ENCODE data around the gene RAB17.

The RAB17 gene

GRCh38 chr2:237604391-237604790 is 13.9 kb upstream of the RAB17 start:
- Histone ChIP-seq H3K27me3 (ENCODE audit: control insufficient read depth, insufficient read depth, low read length) (no peaks in the 10 kb centered on the region), H3K4me2 (ENCODE audit: low read length) (no peak overlapping the region), H3K9me3 (ENCODE audit: control insufficient read depth, low read length) (no peaks in the 10 kb centered on the region), H3K36me3 (ENCODE audit: control insufficient read depth, insufficient read depth, low read length) (no peaks in the 10 kb centered on the region), H3K4me1 (peaks cover 11% of the 10 kb centered on the region), H3K27ac (no peak overlapping the region), H3K79me2 (no peaks in the 10 kb centered on the region), H3K9ac (no peak overlapping the region), H3K4me3 (ENCODE audit: low read depth, low read length) (no peak overlapping the region), H2AFZ (no peak overlapping the region)
- no peak for TF ChIP-seq CTCF (IDR thresholded peaks at IDR 0.05)

GRCh38 chr2:237603718-237604362 is 13.3 kb upstream of the RAB17 start:
- H2AFZ ChIP-seq, result peak overlapping the region; percentile 9
- no peak overlapping the region for H3K4me2 ChIP-seq (ENCODE audit: low read length)
- no peaks in the 10 kb centered on the region for H3K79me2 ChIP-seq
- H3K4me3 ChIP-seq (ENCODE audit: low read depth, low read length), result no peak overlapping the region
- H3K9me3 ChIP-seq (ENCODE audit: control insufficient read depth, low read length), result no peaks in the 10 kb centered on the region
- H3K4me1 ChIP-seq, result peaks cover 11% of the 10 kb centered on the region
- H3K27ac ChIP-seq, result peak overlapping the region; percentile 64
- no peak overlapping the region for H3K9ac ChIP-seq
- no peaks in the 10 kb centered on the region for H3K27me3 ChIP-seq (ENCODE audit: control insufficient read depth, insufficient read depth, low read length)
- H3K36me3 ChIP-seq (ENCODE audit: control insufficient read depth, insufficient read depth, low read length), result no peaks in the 10 kb centered on the region
- TF ChIP-seq CTCF (IDR thresholded peaks at IDR 0.05), result no peak

- Histone ChIP-seq H3K79me2 (no peaks in the 10 kb centered on the region), H3K27me3 (ENCODE audit: control insufficient read depth, insufficient read depth, low read length) (no peaks in the 10 kb centered on the region), H3K27ac (no peak overlapping the region), H2AFZ (peak overlapping the region; percentile 9), H3K9ac (no peak overlapping the region), H3K4me1 (peaks cover 11% of the 10 kb centered on the region), H3K4me2 (ENCODE audit: low read length) (no peak overlapping the region), H3K9me3 (ENCODE audit: control insufficient read depth, low read length) (no peaks in the 10 kb centered on the region), H3K4me3 (ENCODE audit: low read depth, low read length) (no peak overlapping the region), H3K36me3 (ENCODE audit: control insufficient read depth, insufficient read depth, low read length) (no peaks in the 10 kb centered on the region)
- no peak for TF ChIP-seq CTCF (IDR thresholded peaks at IDR 0.05)
Measured at GRCh38 chr2:237603049-237603717, 12.6 kb upstream of the RAB17 start.

- Histone ChIP-seq H3K36me3 (ENCODE audit: control insufficient read depth, insufficient read depth, low read length) (no peaks in the 10 kb centered on the region), H2AFZ (no peak overlapping the region), H3K4me3 (ENCODE audit: low read depth, low read length) (no peak overlapping the region), H3K79me2 (no peaks in the 10 kb centered on the region), H3K27ac (no peak overlapping the region), H3K27me3 (ENCODE audit: control insufficient read depth, insufficient read depth, low read length) (no peaks in the 10 kb centered on the region), H3K4me2 (ENCODE audit: low read length) (no peak overlapping the region), H3K9ac (no peak overlapping the region), H3K9me3 (ENCODE audit: control insufficient read depth, low read length) (no peaks in the 10 kb centered on the region), H3K4me1 (peaks cover 11% of the 10 kb centered on the region)
- no peak for TF ChIP-seq CTCF (IDR thresholded peaks at IDR 0.05)
Measured at GRCh38 chr2:237602409-237602808, 11.9 kb upstream of the RAB17 start.

All from parathyroid adenoma (tissue), 2 donors.